ENCODE data around the gene GNAZ.

The GNAZ gene

GRCh38 chr22:23037429-23038333 lies 32.6 kb upstream of the GNAZ start:
- no peak overlapping the region for H3K27ac ChIP-seq

DNA sequence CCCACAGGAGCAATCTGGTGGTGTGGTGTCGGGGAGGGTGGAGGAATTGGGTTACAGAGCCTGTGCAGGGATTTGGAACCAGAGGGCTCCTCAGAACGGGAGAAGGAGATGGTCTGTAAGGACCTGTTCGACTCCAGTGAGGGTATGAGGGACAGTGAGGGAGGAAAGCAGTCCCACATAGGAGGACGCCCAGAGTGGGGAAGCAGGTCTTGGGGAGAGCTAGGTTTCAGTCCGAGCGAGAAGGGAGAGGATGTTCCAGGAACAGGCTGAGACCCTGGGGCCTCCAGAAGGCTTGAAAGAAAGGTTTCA lies 32.0 kb upstream of the GNAZ start:
- no peak overlapping the region for H3K27ac ChIP-seq
- no peak for TF ChIP-seq CTCF (conservative IDR thresholded peaks at IDR 0.05)

More at GRCh38 chr22:23037429-23038333, 32.6 kb upstream of the GNAZ start:
- TF ChIP-seq CTCF (conservative IDR thresholded peaks at IDR 0.05) = no peak

DNA sequence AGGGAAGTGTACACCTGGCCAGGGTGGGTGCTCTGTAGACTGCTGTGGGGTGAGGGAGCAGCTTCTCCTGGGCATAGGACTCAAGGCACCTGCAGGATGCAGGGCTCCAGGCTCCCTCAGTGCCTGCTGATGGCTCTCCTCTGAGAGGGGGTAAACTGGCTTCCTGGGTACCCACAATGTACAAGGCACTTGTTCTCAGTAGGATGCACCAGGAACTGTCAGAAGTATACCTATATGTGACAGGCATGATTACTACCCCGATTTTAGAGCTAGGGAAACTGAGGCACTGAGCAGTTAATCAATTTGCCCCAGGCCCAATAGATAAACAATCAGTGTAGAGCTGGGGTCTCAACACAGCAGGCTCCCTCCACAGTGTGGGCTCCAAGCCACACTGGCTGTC lies 31.4 kb upstream of the GNAZ start:
- TF ChIP-seq CTCF (conservative IDR thresholded peaks at IDR 0.05) = no peak
- H3K27ac ChIP-seq = no peak overlapping the region

- no peak for TF ChIP-seq CTCF (conservative IDR thresholded peaks at IDR 0.05)
- no peak overlapping the region for H3K27ac ChIP-seq
These were observed 28.1 kb upstream of the GNAZ start for GRCh38 chr22:23042179-23042578.

DNA sequence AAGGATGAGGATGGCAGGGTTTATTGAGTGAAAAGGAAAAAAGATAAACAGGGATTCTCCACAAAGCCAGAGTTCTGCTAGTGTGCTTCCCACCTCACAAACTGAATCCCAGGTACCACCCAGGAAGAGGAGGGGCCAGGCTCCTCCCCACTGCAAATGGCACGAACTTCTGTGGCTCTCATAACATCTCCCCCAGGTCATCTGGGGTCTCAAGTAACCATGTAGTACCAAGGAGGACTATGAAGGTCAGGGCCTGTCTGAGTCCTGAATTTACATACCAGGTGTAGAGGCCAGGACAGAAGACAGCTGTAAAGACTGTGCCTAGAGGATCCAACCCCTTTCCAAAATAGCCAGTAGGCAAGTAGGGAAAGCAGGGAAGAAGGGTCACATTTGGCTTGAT lies 25.7 kb upstream of the GNAZ start:
- no peak for TF ChIP-seq CTCF (conservative IDR thresholded peaks at IDR 0.05)
- no peak overlapping the region for H3K27ac ChIP-seq

GRCh38 chr22:23045461-23045860 lies 24.9 kb upstream of the GNAZ start:
- TF ChIP-seq CTCF (conservative IDR thresholded peaks at IDR 0.05) = no peak
- no peak overlapping the region for H3K27ac ChIP-seq

- H3K27ac ChIP-seq = no peak overlapping the region
- no peak for TF ChIP-seq CTCF (conservative IDR thresholded peaks at IDR 0.05)
These were observed 23.1 kb upstream of the GNAZ start for GRCh38 chr22:23047265-23047664.
